Epithelial cell of proximal tubule (primary cell): ENCODE results near the gene RPTOR. TPM values are rescaled to one million over a fixed set of nuclear protein-coding genes. Genes with fewer than 3 reads are reported as not detected.

Experiments used
- DNase-seq: peaks from one replicate; pipeline ENCODE4 v3.0.0-alpha.2; 2011; ENCODE audit warnings: low read depth
- H3K4me3 ChIP-seq: 2 replicates; pipeline ENCODE4 v1.5.1; 2011; ENCODE audit warnings: low read depth, mild to moderate bottlenecking, low read length
- total RNA-seq: library from RNA; depleted of rRNA; stranded (reverse); fragments of >200 nt; gene quantifications from 2 replicates; pipeline ENCODE4 v1.2.3, GENCODE V29; 2015
- TF ChIP-seq, protein P1 (sequence below): conservative IDR thresholded peaks from 2 replicates; pipeline ENCODE4 v1.5.1; 2012; ENCODE audit warnings: low read depth, mild to moderate bottlenecking, low read length

The RPTOR gene
- total RNA-seq, 1 donor from 2014 or later = 24.4 TPM

DNA sequence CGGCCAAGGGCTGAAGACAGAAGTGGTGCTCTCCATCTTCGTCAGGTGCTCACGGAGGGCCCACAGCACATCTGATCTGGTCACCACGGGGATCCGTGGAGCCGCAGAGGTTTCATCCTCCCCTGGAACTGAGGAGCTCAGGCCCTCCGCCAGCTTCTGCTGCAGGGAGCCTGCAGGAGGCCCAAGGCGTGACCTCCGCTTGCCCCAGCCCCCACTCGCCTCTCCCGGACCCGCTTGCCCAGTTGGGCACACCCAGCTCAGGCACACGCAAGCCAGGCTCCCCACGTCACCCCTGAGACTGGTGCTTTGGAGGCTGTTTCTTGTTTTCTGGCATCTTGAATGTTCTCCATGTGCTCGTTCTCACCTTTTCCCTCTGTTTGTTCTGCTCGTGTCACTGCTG lies 407.7 kb downstream of the RPTOR start:
- TF ChIP-seq, protein P1, sequence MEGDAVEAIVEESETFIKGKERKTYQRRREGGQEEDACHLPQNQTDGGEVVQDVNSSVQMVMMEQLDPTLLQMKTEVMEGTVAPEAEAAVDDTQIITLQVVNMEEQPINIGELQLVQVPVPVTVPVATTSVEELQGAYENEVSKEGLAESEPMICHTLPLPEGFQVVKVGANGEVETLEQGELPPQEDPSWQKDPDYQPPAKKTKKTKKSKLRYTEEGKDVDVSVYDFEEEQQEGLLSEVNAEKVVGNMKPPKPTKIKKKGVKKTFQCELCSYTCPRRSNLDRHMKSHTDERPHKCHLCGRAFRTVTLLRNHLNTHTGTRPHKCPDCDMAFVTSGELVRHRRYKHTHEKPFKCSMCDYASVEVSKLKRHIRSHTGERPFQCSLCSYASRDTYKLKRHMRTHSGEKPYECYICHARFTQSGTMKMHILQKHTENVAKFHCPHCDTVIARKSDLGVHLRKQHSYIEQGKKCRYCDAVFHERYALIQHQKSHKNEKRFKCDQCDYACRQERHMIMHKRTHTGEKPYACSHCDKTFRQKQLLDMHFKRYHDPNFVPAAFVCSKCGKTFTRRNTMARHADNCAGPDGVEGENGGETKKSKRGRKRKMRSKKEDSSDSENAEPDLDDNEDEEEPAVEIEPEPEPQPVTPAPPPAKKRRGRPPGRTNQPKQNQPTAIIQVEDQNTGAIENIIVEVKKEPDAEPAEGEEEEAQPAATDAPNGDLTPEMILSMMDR = no peak
- no peak overlapping the region for H3K4me3 ChIP-seq
- DNase-seq = no peak

DNA sequence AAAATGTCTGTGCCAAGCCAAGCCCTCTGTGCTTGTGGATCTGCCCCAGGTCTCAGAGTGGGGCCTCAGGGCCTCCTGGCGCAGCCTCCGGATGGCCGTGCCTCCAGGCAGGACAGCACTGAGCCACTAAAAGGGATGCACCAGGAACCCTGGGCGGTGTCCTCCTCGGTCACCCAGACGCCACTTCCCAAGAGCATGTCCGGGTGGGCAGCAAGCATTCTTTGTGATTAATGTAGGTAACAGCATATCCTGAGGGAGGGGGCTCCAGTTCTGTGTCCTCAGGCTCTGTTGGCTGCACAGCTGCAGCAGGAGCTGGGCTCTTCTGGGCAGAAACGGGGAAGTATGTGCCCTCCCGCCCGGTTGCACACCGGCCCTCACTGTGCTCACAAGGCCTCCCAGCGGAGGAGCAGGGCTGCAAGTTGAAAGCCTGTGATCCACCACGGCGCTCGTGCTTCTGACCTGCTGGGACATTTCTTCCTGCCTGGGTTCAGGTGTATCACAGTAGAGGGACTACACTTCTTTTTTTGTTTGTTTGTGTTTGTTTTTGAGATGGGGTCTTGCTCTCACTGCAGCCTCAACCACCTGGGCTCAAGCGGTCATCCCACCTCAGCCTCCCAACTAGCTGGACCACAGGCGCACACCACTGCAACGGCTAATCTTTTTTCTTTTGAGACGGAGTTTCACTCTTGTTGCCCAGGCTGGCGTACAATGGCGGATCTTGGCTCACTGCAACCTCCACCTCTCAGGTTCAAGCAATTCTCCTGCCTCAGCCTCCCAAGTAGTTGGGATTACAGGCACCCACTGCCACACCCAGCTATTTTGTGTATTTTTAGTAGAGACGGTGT lies 409.1 kb downstream of the RPTOR start:
- TF ChIP-seq, protein P1 = no peak
- no peak for DNase-seq
- no peak overlapping the region for H3K4me3 ChIP-seq

DNA sequence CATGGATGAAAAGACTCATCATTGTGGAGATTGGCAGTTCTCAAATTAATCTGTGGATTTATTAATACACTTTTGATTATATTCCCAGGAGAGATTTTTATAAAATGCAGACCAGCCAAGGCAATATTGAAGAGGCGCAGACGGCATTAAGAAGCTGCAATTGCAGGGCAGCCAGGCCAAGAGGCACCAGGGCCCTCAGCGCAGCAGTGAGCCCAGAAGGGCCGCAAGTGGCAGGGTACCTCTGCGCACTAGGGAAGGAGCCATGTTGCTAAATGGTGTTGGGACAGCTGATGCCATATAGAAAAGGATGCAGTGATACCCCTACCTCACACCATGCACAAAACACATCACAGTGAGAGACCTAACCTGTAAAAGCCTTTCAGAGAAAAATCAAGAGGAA lies 410.4 kb downstream of the RPTOR start:
- TF ChIP-seq, protein P1 = no peak
- DNase-seq = no peak
- H3K4me3 ChIP-seq = no peak overlapping the region

DNA sequence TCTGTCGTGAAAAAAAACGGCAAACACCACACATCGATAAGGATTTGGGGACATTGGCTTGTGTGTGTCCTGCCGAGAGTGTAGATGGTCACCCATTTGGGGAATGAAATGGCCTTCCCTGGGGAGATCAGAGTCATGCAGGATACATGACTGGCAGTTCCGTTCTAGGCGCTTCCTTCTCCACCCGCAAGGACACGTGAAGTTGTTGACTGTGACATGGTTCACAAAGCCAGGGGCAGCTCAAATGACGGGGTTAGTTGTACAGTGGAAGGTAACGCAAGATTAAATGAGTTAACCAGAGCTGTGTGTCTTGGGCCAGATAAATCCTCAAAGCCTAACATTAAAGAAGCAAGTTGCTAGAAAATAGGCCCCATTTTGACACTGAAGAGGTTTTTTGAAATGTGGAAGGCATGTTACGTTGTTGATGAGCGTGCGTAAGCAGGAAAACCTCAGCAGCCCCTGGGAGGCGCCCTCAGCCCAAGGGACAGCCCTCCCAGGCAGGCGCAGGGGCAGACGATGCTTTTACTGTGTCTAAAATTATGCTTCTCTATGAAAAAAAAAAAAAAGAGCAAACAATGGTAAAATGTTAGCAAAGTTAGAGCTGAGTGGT lies 411.1 kb downstream of the RPTOR start:
- TF ChIP-seq, protein P1 = no peak
- no peak overlapping the region for H3K4me3 ChIP-seq
- no peak for DNase-seq

DNA sequence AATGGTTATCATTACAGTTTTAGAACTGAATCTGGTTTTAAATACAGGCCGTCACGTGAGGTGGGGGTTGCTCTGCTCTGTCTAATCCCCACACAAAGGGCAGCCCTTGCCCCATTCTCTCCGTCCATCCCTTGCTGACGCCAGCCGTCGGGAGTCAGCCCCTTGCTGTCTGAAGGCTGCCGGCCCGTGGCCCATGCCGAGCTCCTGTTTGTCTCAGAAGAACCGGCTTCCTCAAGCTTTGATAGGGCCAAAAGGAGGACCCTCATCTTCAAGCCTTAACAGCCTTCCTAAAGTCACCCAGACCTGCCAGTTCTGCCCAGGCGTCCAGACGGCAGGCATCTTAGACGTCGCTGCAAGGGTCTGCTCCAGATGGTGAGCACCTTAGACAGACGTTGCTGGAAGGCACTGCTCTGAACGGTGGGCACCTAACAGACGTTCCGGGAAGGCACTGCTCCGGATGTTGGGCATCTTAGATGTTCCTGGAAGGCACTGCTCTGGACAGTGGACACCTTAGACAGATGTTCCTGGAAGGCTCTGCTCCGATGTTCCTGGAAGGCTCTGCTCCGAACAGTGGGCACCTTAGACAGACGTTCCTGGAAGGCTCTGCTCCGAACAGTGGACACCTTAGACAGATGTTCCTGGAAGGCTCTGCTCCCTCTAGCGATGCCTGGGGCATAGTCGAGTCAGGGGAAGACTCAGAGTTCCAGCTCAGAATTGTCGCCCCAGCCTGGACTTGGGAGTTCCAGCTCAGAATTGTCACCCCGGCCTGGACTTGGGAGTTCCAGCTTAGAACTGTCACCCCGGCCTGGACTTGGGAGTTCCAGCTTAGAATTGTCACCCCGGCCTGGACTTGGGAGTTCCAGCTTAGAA lies 411.9 kb downstream of the RPTOR start:
- TF ChIP-seq, protein P1 = no peak
- no peak for DNase-seq
- no peak overlapping the region for H3K4me3 ChIP-seq

DNA sequence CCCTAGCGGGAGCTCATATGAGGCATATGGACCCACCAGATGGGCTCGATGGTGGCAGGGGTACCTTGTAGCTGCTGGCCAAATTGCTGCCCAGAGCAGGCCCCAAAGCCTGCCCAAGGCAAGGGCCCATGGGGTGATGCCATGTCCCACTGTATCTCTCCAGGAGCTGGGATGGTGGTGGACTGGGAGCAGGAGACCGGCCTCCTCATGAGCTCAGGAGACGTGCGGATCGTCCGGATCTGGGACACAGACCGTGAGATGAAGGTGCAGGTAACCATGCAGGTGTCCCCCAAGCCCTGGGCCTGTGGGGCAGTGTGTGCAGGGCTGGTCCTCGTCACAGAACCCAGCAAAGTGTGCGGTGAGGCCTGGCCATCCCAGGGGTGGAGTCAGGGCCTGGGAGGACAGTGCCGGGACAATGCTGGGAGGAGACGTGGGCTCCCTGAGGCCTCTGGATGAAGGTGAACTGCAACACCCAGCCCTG lies 412.9 kb downstream of the RPTOR start:
- TF ChIP-seq, protein P1 = no peak

More for the DNA sequence above, 412.9 kb downstream of the RPTOR start:
- no peak overlapping the region for H3K4me3 ChIP-seq
- no peak for DNase-seq
